Fibroblast of pulmonary artery (primary cell): ENCODE data around the gene DMPK.

Experiments used
- DNase-seq: peaks from one replicate; pipeline ENCODE4 v3.0.0-alpha.2; 2010; ENCODE audit warnings: low read depth
- H3K4me3 ChIP-seq: replicated peaks from 2 replicates; pipeline ENCODE4 v1.5.1; 2011; ENCODE audit warnings: low read depth, mild to moderate bottlenecking, control low read depth, low read length, moderate library complexity
- TF ChIP-seq, protein P1 (sequence below): IDR thresholded peaks from 2 replicates; pipeline ENCODE4 v1.5.1; 2011; ENCODE audit warnings: mild to moderate bottlenecking, control low read depth, low read length, inconsistent platforms; ENCODE audit errors: missing control alignments

The DMPK gene

DNA sequence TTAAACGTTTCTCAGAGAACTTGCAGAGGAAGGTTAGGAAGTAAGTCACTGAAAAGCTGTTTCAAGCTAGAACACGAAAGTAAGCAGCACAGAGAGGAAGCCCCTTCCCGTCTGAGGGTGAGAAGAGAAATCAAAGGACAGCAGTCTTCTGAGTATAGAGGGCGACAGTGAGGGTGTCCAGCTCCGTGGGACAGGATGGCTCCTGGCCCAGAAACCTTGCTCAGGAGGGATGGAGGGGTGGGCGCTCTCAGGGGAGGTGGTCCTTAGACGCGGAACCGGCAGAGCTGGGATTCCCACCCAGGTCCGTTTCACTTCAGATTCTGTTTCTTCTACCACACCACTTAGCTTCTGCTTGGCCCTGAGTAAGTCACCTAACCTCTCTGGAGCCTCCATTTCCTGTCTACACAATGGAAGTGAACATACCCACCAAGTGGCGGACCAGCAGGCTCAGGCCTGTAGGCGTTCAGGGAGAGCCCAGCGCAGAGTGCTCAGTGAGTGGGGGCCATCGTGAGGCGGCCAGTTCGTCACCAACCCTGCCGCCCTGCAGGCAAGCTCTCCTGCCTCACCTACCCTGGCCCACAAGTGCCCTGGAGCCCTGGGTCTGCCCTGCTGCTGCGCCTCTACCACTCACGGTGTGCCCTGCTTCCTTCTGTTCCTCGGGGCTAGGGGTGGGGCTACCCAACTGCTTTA, 38.3 kb upstream of the DMPK start:
- no peak overlapping the region for H3K4me3 ChIP-seq
- TF ChIP-seq, protein P1, sequence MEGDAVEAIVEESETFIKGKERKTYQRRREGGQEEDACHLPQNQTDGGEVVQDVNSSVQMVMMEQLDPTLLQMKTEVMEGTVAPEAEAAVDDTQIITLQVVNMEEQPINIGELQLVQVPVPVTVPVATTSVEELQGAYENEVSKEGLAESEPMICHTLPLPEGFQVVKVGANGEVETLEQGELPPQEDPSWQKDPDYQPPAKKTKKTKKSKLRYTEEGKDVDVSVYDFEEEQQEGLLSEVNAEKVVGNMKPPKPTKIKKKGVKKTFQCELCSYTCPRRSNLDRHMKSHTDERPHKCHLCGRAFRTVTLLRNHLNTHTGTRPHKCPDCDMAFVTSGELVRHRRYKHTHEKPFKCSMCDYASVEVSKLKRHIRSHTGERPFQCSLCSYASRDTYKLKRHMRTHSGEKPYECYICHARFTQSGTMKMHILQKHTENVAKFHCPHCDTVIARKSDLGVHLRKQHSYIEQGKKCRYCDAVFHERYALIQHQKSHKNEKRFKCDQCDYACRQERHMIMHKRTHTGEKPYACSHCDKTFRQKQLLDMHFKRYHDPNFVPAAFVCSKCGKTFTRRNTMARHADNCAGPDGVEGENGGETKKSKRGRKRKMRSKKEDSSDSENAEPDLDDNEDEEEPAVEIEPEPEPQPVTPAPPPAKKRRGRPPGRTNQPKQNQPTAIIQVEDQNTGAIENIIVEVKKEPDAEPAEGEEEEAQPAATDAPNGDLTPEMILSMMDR = no peak
- DNase-seq = no peak

DNA sequence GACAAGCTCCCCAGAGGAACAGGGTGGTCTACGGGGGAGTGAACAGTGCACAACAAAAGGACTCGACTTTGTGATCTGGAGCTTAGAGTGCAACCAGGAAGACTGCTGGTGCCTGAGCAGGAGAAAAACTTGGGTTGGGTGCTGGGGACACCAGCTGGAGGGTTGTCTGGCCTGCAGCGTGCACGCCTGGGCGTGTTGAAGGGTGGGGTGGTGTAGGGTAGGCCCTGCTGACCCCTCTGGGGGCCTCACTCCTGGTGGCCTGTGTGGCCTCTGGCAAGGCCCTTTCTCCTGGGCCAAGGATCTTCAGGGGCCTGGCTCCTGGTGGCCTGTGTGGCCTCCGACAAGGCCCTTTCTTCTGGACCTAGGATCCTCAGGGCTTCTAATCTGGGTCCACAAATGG, 37.5 kb upstream of the DMPK start:
- DNase-seq = no peak

DNA sequence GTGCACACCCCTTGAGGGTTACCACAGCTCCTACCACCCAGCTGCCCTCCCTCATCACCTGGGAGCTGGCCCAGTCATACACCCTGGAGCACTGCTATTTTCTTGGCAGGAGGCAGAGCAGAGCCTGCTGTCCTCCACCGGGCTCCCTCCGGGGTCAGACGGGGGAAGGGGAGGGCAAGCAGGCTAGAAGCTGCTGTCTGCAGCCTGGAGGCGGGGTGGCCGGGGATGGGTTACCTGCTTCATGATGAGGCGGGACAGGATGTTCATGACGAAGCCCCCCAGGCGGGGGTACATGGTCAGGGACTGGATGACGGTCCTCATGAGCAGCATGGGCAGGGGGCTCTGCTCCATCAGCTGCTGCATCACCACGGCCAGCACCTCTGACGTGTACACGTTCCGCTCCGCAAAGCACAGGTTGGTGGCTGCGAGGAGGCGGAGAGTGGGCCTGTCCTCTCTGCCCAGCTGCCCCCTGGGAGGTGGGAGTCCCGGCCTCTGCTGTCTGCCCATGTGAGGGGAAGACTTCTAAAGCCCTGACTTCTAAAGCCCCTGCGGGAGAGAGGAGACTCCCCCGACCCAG, 35.5 kb upstream of the DMPK start:
- DNase-seq = no peak
- H3K4me3 ChIP-seq = no peak overlapping the region
- TF ChIP-seq, protein P1 = no peak

More for the DNA sequence above, 37.5 kb upstream of the DMPK start:
- TF ChIP-seq, protein P1 = no peak
- no peak overlapping the region for H3K4me3 ChIP-seq

DNA sequence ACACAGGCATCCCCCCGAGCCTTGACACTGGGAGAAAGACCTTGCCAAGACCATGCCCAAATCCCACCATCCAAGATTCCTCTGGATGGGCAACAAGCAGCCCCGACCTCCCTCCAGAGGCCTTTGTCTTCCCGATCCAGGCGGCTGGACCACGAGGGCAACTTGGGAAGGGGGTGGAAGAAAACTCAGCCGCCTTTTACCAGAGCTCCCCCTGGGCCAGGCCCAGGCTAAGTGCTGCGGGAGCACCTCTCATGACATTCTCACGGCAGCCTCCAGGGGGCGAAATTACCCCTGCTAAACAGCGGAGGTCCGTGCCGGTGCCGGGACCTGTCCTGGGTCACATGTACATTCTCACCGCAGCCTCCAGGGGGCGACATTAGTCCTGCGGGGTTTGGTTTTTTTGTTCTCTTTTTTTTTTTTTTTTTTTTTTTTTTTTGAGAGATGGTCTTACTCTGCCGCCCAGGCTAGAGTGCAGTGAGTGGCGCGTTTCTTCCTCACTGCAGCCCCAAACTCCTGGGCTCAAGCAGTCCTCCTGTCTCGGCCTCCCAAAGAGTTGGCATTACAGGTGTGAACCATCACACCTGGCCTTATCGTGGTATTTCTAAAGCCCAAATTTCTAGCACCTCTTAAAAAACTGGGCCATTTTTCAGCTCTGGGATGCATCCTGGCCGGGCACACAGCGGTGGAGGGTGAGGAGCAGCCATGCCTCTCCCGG, 34.9 kb upstream of the DMPK start:
- peak; percentile 96 for DNase-seq
- no peak overlapping the region for H3K4me3 ChIP-seq
- TF ChIP-seq, protein P1 = peak; percentile 94

DNA sequence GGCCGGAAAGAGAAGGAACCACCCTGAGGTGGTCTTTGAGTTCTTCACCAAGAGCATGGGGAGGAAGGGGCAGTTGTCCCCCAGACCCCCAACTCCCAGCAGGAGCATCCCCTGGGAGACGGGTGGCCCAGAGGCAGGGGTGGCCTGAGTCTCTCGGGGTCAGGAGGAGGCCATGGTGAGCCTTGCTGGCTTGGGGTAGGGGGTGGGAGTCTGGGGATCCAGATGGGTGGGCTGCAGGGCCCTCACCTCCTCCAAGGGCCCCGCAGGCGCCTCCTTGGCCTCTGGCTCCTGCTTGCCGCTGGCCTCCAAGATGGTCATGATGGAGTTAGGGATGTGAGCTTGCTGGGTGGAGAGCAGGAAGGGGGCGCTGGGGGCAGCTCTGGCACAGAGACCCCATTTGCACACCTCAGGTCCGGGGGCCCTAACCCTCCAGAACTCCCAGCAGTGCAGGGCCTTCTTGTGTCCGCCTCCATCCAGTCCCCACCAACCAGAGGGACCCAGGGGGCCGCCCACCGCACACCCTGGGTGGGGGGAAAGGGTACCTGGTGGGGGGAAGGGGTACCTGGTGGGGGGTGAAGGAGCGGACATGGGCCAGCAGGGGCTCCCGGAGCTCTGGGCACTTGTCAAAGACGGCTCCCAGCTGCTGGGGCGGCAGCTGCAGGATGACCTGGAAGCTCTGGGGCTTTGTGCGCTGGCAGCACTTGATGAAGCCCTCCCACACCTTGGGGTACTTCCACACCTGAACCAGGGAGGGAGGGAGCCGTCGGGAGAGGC, 34.1 kb upstream of the DMPK start:
- DNase-seq = no peak
- TF ChIP-seq, protein P1 = no peak
- H3K4me3 ChIP-seq = no peak overlapping the region

DNA sequence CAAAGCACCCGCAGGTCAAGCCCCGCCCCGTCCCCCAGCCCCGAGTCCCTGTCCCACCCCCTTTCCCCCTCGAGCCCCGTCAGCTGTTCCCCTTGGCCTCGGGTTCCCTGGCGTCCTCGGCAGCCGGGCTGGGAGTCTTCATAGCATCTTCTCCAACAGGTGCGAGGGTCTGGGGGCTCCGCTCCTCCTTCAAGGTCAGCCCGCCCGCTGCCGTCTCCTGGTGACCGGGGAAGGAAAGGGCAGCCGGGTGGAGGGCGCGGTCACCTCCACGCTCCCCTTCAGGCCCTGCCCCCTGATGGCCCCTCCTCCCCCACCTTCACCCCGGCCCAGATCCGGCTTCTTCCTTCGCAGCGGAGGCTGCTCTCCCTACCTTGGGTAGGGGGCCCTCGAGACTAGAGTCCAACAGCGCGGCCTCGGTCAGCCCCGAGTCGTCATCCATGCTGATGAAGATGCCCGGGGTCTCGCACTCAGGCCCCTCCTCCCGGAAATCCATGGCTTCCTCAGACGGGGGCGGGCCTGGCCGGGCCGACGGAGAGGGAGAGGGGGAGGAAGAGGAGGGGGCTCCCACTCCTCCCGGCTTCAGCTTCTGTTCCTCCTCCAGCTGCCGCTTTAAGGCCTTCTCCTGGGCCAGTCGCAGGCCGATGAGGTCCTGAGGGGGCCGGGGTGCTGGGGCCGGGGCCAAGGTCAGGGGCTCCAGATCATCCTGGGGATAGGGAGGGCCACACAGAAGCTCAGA, 33.4 kb upstream of the DMPK start:
- H3K4me3 ChIP-seq = no peak overlapping the region
- no peak for DNase-seq
- TF ChIP-seq, protein P1 = no peak
